Measurements from ENCODE around the gene PLK2. TPM values are rescaled to one million over a fixed set of nuclear protein-coding genes. Genes with fewer than 3 reads are reported as not detected.

The PLK2 gene
- total and polyA plus RNA-seq, 2 of the 8 experiments (the other 6 are each of a cell fraction or from before 2014, with no cell fraction given), result 5.8 to 20.6 TPM

DNA sequence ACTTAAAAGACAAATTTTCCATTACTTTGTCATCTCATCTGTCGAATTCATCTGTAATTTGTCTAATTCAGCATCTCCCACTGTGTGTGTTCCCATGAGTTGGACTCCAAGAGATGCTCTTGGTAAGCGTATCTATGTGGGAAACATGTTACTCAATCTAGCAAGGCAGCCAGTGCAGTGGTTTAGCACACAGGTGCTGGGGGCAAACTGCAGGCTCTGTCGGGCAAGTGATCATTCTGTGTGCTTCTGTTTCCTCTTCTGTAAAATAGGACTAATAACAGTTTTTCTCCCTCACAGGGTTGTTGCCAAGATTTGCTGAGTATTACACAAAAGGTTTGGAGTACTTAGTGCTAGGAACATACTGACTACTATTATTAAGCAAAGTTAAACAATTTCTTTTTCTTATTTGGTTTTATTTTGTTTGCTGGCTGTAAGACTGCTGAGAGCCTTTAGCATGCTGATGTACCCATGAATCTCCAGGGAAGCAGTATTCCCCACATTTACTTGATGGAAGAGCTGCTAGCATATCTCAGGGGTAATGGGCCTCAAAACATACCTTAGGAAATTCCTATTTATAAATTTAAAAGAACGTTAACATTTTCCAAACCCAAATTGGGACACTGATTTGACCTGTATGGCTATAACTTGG lies 30.6 kb upstream of the PLK2 start (continued):
- no peak for TF ChIP-seq TBP (IDR thresholded peaks at IDR 0.05; ENCODE audit: low read depth, low read length)
- TF ChIP-seq, protein P1, sequence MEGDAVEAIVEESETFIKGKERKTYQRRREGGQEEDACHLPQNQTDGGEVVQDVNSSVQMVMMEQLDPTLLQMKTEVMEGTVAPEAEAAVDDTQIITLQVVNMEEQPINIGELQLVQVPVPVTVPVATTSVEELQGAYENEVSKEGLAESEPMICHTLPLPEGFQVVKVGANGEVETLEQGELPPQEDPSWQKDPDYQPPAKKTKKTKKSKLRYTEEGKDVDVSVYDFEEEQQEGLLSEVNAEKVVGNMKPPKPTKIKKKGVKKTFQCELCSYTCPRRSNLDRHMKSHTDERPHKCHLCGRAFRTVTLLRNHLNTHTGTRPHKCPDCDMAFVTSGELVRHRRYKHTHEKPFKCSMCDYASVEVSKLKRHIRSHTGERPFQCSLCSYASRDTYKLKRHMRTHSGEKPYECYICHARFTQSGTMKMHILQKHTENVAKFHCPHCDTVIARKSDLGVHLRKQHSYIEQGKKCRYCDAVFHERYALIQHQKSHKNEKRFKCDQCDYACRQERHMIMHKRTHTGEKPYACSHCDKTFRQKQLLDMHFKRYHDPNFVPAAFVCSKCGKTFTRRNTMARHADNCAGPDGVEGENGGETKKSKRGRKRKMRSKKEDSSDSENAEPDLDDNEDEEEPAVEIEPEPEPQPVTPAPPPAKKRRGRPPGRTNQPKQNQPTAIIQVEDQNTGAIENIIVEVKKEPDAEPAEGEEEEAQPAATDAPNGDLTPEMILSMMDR (IDR thresholded peaks at IDR 0.05; ENCODE audit: control extremely low read depth in 1 of 3, insufficient read depth in 1 of 3, low read depth in 1 of 3, low read length in 3 of 3), result no peak
- no peak for TF ChIP-seq RNF2 (IDR thresholded peaks at IDR 0.05; ENCODE audit: borderline replicate concordance, low read depth, low read length, missing control alignments, poor library complexity, severe bottlenecking)
- no peak for TF ChIP-seq HDAC6 (IDR thresholded peaks at IDR 0.05; ENCODE audit: low read depth, low read length)
- no peak for TF ChIP-seq JUND (IDR thresholded peaks at IDR 0.05; ENCODE audit: low read length)
- no peak for TF ChIP-seq EZH2 (IDR thresholded peaks at IDR 0.05; ENCODE audit: low read depth, low read length, severe bottlenecking)
- TF ChIP-seq BCL11A (IDR thresholded peaks at IDR 0.05; ENCODE audit: low read depth in 2 of 2, low read length in 2 of 2), result no peak
